BE2C (cell line): Measurements from ENCODE around the gene DLG2.
A peak's percentile ranks its signal among the peaks of the same experiment; 100 is the strongest.

ENCODE experiments used
- DNase-seq: peaks from one replicate; pipeline ENCODE4 v3.0.0-alpha.2; 2020
- H3K27me3 ChIP-seq: fragments of 250-450 bp; sonication (Bioruptor Pico); 2 replicates; pipeline ENCODE4 v1.5.1; 2020; ENCODE audit warnings: mild to moderate bottlenecking
- H3K36me3 ChIP-seq: fragments of 250-450 bp; sonication (Bioruptor Pico); 2 replicates; pipeline ENCODE4 v1.5.1; 2020; ENCODE audit warnings: mild to moderate bottlenecking
- H3K4me1 ChIP-seq: fragments of 250-450 bp; sonication (Bioruptor Pico); 2 replicates; pipeline ENCODE4 v1.5.1; 2020
- H3K4me3 ChIP-seq: 2 replicates; pipeline ENCODE4 v1.5.1; 2011; ENCODE audit warnings: low read depth, low read length
- H3K9me3 ChIP-seq: fragments of 250-450 bp; sonication (Bioruptor Pico); 2 replicates; pipeline ENCODE4 v1.5.1; 2020
- TF ChIP-seq, protein P1 (sequence below): IDR thresholded peaks from 2 replicates; pipeline ENCODE4 v1.5.1; 2012; ENCODE audit warnings: mild to moderate bottlenecking, low read depth, low read length

DLG2 gene

DNA sequence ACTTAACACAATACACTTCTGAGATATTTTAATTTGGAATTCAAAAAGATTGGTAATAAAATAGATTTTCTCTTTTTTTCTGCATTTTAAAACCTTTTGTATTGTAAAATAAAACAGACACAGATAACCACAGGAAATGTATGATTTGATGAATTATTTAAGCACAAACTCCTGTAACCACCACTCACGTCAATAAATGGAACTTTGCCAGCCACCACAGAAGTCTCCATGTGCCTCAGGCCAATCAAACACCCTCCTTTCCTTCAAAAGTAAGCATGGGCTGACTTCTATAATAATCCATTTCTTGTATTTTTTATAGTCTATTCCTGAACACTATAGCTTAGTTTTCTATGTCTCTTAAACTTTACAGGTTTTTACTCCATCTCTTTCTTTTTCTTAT lies 721.7 kb downstream of the DLG2 start:
- Histone ChIP-seq H3K9me3 (no peaks in the 10 kb centered on the region), H3K36me3 (no peaks in the 10 kb centered on the region), H3K4me1 (no peaks in the 10 kb centered on the region), H3K4me3 (no peak overlapping the region), H3K27me3 (no peaks in the 10 kb centered on the region)
- TF ChIP-seq, protein P1, sequence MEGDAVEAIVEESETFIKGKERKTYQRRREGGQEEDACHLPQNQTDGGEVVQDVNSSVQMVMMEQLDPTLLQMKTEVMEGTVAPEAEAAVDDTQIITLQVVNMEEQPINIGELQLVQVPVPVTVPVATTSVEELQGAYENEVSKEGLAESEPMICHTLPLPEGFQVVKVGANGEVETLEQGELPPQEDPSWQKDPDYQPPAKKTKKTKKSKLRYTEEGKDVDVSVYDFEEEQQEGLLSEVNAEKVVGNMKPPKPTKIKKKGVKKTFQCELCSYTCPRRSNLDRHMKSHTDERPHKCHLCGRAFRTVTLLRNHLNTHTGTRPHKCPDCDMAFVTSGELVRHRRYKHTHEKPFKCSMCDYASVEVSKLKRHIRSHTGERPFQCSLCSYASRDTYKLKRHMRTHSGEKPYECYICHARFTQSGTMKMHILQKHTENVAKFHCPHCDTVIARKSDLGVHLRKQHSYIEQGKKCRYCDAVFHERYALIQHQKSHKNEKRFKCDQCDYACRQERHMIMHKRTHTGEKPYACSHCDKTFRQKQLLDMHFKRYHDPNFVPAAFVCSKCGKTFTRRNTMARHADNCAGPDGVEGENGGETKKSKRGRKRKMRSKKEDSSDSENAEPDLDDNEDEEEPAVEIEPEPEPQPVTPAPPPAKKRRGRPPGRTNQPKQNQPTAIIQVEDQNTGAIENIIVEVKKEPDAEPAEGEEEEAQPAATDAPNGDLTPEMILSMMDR: no peak
- no peak for DNase-seq

DNA sequence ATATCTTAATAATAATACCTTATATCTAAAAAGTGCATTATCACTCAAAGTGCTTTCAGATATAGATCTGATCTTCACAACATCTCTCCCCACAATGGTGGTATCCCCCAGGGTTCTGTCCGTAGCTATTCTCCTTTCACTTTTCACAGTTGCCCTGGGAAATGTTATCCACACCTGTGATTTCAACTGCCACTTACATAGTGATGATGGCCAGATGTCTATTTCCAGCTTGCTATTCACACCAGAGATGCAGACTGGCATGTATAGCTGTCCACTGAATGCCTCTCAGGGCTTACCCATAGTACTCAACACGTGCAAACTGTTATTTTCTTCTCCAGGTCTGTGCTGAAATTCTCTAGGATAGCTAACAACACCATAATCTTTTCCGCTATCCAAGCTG lies 724.7 kb downstream of the DLG2 start:
- H3K9me3 ChIP-seq: no peaks in the 10 kb centered on the region
- H3K27me3 ChIP-seq: no peaks in the 10 kb centered on the region
- no peaks in the 10 kb centered on the region for H3K4me1 ChIP-seq
- DNase-seq: no peak
- H3K36me3 ChIP-seq: no peaks in the 10 kb centered on the region
- no peak overlapping the region for H3K4me3 ChIP-seq
- TF ChIP-seq, protein P1: no peak

DNA sequence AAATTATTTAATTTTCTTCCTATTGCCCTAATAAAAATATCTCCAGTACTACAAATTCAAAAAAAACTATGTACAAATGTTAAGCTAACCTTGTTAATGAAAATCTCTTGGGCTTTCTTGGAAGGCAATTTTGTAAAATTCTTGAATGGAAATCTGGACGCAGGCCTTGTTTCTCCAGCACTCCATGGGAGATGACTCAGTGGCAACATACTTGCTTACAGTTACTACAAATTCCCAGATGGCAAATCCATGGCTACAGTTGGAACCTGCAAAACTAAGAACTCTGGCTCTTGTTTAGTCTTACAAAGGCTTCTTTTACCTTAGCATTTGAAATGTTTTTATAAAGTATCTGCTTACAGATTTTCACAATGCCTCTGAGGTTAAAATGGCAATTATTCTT lies 725.2 kb downstream of the DLG2 start:
- Histone ChIP-seq H3K36me3 (no peaks in the 10 kb centered on the region), H3K4me3 (no peak overlapping the region), H3K4me1 (no peaks in the 10 kb centered on the region), H3K9me3 (no peaks in the 10 kb centered on the region), H3K27me3 (no peaks in the 10 kb centered on the region)
- no peak for DNase-seq
- TF ChIP-seq, protein P1: no peak

DNA sequence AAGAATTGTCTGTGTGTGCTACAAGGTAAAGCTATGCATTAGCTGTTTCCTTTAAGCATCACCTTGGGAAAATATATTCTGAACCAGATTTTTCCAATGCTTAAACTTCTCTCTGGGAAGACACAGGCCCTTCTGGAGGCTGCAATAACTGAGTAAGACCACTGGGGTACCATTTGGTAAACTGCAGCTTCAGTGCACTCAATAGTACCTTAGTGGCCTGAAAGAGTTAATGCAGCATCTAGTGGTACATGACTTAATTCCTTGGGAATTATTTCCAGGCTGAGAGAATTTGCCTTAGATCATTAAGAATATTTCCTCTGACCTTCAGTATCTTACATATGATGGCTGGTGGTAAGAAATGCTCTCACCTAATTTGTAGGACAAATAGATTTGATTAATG lies 727.4 kb downstream of the DLG2 start:
- DNase-seq: no peak
- H3K27me3 ChIP-seq: no peaks in the 10 kb centered on the region
- no peaks in the 10 kb centered on the region for H3K9me3 ChIP-seq
- H3K4me3 ChIP-seq: no peak overlapping the region
- no peaks in the 10 kb centered on the region for H3K36me3 ChIP-seq
- TF ChIP-seq, protein P1: peak; percentile 41
- no peaks in the 10 kb centered on the region for H3K4me1 ChIP-seq

DNA sequence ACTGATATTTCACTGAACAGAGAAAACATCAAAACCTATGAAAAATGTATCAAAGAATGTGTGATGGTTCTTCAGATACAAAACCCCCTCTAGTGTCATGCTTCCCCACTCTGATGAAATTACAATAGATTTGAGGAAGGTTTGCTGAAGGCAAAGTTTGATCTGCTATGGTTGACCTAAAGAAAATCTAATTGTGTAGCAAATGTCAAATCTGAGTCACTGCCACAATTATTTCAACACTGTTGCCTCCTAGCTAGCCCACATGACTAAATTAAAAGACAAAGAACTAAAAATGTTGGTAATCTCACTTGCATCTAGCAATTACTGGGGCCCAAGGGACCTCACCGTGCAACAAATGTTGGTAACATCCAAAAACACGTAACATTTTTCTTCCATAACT lies 728.0 kb downstream of the DLG2 start:
- Histone ChIP-seq H3K4me1 (no peaks in the 10 kb centered on the region), H3K4me3 (no peak overlapping the region), H3K9me3 (no peaks in the 10 kb centered on the region), H3K27me3 (no peaks in the 10 kb centered on the region), H3K36me3 (no peaks in the 10 kb centered on the region)
- DNase-seq: no peak
- TF ChIP-seq, protein P1: no peak

DNA sequence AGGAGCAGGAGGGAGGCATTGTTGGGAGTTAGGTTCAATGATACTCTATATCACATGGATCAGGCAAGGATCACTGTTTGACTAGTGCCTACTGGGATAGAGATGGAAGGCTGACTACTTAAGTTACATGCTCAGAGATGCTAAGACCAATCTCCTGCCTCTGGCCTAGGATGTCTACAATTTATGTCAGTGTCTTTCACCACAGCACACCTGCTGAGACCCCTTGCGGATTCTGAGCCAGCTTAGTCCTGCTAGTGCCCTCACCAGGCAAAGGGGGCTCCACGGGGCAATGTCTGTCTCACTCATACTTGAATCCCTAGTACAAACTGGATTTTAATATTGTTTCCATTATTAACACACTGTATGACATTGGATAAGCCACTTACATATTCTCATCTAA lies 732.5 kb downstream of the DLG2 start:
- H3K9me3 ChIP-seq: no peaks in the 10 kb centered on the region
- no peaks in the 10 kb centered on the region for H3K27me3 ChIP-seq
- DNase-seq: no peak
- no peak overlapping the region for H3K4me3 ChIP-seq
- no peaks in the 10 kb centered on the region for H3K4me1 ChIP-seq
- TF ChIP-seq, protein P1: no peak
- H3K36me3 ChIP-seq: no peaks in the 10 kb centered on the region
